NCI-H524 treated with DMSO at 0.1 percent for 48 hours (cell line): ENCODE results near the gene OR52I2.

Source experiments
- DNase-seq: peaks from one replicate; lab custom pipeline; 2025; lab: John Stamatoyannopoulos, UW

Gene OR52I2

DNA sequence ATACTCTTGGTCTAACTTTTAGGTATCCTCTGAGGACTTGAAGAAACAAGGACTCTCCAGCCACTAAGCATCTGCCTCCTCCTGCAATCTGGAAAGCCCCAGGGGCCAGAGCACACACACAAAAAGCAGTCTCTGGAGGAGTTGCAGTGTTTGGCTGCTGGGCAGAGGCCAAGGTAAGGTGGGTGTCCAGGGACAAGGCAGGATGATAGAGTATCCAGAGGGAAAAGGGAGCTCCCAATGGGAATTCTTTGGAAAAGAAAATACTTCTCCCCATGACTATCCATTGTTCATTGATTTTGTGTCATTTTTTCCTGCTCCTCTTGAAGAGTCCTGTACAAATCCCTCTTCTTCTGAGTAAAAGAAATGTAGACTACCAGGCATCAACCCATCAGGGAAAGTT is at the start of gene OR52I2:
Gene OR52I2, plus strand, starts transcription at position 301 of the 400 bp plus-strand sequence.
- no peak for DNase-seq

DNA sequence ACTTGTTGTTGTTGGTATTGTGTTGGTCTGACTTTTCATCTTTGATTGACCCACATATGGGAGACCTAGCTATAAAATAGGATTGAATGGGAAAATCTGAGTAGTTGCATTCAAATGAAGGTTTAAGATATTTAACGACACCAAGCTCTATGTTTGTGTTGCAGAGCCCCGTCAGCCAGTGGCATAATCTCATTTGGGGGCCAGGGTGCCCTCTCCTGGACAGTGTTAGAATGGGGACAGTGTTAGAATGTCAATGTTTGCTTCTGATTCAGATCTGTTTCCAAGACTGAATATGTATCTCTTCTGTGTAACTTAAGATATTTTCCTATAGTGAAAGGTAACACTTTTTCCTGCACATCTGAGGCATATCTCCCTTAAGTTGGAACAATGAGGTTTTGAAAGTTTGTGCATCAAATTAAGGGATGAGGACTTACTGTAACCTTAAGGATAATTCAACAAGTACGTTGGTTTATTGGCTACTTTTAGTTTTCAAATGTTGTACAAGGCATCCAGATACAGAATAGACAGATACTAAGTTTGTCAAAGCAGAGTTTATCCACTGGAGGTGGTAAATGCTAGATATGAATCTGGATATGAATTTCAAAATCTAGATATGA is 41.8 kb upstream of the OR52I2 start:
- no peak for DNase-seq

DNA sequence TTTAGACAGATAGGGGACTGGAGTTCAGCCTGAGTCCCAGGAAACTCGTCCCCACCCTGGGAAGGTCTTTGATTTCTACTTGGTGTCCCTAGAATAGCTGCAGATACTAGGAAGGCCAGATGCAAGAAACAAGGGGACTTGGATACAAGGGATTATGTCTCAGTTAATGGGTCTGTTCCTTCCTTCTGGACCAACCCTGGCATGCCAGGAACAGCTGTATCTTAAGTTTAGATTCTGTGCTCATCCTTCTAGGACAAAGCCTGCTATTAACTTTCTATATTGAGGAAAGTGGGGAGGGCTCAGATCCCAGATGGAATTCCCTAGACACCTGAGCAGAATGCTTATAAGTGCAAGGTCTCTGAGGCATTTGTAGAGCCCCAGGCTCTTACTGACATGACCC is 40.5 kb upstream of the OR52I2 start:
- DNase-seq: no peak

DNA sequence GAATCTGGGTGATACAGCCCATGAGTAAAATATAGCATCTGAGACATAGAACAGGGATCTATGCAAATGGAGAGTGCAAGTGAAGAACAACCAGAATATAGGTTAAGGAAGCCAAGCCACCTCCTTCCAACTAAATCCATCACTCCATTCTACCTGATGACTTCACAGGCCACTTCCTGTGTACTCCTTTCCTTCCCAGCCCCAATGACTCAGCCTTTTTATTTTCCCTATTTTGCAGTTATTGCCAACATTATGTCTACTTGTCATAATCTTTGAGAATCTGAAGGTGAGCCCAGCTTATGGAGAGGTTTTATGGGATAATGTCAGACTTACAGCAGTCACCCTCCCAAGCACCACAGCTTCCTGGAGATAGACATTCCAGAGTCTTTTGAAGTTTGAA is 38.0 kb upstream of the OR52I2 start:
- no peak for DNase-seq

DNA sequence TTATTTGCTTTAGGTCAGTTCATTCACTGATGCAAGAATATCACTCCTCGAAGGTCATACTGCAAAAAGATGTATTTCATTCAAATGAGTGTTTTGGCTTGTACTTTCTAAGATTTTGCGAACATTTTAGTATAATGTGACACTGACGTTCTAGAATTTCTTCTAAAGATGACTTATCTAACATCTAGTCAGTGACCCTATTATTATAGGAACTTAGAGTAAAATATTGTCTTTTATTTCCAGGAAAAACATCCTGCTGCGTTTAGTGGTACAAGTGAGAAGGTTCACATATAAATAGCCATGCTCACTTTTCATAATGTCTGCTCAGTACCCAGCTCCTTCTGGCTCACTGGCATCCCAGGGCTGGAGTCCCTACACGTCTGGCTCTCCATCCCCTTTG is 36.7 kb upstream of the OR52I2 start, which contains the start of gene OR52M1:
Gene OR52M1, plus strand, starts transcription at position 301 of the 400 bp plus-strand sequence. Its CDS starts 0 bp downstream, at position 301.
- no peak for DNase-seq

DNA sequence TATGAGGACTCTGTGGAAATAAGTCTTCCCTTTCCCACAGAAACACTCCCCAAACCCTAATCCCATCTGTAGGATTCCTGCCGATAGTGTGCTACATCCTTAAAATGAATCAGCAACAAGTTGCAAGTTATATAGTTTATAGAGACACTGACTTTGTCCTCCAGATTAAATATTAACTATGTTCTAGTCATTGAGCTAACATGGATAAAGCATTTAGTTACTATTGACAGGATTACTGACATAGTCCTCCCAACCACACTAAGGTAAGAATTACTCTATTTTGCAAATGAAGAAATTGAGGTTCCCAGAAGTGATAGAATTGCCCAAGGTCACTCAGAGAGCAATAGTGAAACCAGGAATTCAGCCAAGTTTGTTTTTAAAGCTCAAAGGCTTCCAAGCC is 34.7 kb upstream of the OR52I2 start:
- DNase-seq: no peak

DNA sequence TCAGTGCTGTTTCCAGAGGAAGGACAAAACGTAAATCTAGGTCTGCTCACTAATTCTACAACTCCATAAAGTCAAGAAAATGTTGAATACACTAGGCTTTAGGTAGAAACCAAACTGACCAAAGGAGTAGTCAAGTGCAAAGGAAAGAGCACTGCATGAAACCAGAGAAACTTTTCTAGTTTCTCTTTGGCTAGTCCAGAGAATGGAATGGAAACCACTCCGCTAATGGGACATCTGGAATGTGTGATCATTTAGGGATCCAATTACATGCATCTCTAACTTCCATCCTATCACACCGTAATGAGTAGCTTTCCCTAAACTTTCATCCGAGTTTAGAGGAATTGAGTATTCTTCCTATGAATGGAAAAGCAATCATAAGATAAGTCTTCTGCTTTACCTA is 34.1 kb upstream of the OR52I2 start:
- no peak for DNase-seq

DNA sequence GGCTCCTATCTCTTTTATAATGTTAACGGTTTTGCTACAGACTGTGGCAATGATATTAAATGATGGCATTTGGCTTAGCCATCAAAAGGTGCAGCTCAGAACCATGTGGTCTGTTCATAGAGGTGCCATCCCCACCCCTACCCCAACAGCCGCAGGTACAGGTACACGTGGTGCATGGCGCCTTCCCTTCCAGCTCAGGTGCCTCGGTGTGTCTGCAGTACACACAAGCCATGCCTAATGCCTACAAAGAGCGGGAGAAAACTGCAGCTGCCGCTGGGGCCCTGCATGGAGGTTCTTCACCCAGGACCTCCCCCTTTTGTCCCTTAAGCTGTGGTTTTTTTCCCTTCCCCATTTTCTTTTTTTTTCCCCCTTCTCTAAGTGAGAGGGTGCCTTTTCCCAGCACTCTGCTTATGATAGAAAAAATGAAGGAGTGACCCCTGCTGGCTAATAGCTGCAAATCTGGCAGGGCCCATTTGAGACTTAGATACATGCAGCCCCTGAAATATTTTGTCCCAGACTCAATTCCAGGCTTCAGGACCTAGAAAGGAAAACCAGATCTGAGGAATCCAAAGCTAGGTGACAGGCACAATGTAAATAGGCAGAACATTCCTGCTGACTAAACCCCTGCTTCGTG is 30.1 kb upstream of the OR52I2 start:
- no peak for DNase-seq

DNA sequence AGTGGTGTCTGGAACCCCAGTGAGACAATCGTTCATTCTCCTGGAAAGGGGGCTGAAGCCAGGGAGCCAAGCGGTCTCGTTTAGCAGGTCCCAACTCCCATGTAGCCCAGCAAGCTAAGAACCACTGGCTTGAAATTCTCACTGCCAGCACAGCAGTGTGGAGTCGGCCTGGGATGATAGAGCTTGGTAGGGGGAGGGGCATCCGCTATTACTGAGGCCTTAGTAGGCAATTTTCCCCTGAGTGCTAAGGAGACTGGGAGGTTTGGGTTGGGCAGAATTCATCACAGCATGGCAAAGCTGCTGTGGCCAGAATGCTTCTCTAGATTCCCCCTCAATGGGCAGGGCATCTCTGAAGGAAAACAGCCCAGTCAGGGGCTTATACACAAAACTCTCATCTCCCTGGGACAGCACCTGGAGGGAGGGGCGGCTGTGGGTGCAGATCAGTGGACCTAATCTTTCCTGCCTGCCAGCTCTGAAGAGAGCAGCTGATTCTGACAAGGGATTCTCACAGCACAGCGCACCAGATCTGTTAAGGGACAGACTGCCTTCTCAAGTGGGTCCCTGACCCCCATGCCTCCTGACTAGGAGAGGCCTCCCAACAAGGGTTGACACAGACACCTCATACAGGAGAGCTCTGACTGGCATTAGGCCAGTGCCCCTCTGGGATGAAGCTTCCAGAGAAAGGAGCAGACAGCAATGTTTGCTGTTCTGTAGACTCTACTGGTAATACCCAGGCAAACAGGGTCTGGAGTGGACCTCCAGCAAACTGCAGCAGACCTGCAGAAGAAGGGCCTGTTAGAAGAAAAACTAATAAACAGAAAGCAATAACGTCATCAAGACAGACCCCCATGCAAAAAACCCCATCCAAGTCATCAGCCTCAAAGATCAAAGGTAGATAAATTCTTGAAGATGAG is 21.8 kb upstream of the OR52I2 start:
- DNase-seq: no peak

DNA sequence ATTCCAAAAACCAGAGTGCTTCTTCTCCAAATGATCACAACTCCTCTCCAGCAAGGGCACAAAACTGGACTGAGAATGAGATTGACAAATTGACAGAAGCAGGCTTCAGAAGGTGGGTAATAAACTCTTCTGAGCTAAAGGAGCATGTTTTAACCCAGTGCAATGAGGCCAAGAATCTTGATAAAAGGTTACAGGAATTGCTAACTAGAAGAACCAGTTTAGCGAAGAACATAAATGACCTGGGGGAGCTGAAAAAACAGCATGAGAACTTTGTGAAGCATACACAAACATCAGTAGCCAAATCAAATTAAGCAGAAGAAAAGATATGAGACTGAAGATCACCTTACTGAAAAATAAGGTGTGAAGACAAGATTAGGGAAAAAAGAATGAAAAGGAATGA is 21.1 kb upstream of the OR52I2 start:
- no peak for DNase-seq

DNA sequence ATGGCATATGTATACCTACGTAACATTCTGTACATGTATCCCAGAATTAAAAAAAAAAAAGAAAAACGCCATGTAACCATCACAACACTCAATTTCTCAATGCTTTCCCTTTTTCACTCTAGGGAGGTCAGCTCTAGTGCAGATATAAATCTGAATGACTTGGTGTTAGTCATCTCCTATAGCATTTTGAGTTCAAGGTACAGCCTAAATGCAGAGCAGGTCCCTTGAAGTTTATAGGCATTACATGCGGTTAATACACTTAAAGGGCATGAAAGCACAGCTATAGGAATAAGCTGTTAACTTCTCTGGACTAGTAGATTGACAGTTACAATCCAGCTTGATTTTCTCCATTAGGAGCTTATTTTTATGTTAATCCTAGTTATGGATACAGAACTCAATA is 16.2 kb upstream of the OR52I2 start:
- no peak for DNase-seq

DNA sequence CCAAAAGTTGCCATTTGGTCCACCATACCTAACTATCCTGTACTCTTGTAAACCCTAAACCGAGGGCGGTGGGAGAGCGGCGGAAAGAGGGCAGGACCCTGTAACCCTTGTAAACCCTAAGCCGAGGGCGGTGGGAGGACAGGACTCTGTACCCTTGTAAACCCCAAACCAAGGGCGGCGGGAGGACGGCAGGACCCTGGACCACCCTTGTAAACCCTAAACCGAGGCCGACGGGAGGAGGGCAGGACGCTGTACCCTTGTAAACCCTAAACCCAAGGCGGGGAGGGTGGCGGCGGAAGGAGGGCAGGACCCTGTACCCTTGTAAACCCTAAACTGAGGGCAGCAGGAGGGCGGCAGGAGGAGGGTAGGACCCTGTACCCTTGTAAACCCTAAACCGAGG is 12.5 kb upstream of the OR52I2 start:
- no peak for DNase-seq

DNA sequence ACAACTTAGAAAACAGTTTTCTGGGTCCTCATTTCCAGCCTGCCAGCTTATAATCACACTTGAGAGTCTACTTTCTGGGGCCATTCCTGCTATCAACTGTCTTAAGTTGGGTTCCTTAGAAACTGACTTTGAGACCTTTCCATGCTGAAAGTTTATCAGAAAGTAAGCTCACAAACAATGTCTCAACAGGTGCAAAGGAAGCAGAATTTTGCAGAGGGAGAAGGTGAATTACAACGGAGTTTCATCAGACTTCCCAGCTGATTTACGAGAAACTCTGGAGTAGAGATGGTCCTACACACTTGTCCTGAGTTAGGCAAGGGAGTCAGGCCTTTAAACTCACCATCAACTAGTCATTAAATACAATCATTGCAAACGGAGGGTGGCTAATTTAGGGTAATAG is 4.7 kb upstream of the OR52I2 start:
- DNase-seq: no peak

DNA sequence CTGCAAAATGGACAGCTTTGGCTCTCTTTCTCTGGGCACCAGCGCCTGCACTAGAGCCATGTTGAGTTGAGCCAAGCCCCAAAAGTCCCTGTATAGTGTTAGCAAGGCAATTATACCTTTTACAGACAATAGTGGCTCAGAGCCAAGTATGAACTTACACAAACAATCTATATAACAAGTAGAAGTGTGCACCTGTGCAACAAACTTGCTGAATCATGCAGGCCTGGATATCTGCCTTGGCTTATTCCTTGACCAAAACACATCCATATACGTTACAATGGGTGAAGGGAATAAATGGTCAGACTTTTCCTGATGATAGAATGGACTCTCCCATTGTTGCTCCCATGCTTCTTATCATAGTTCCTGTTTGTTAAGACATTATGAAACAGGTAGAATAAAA is 3.8 kb upstream of the OR52I2 start:
- DNase-seq: no peak

DNA sequence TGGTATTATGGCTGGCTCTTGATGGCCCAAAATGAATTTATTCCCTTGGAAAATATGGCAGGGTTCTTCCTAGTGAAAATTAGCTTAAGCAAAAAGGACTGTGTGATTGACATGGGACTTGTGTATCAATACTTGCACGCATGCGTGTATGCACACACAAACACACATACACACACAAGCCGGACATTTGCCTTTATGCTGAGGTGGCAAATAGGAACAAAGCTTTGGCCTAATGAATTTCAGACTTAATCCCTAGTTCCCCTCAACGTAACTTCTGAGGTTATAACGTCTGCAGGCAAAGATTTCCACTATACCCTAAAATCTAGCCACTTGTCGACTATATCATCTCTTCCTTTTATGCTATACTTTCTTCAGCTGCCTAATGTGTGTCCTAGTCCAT is 2.9 kb upstream of the OR52I2 start:
- DNase-seq: no peak

DNA sequence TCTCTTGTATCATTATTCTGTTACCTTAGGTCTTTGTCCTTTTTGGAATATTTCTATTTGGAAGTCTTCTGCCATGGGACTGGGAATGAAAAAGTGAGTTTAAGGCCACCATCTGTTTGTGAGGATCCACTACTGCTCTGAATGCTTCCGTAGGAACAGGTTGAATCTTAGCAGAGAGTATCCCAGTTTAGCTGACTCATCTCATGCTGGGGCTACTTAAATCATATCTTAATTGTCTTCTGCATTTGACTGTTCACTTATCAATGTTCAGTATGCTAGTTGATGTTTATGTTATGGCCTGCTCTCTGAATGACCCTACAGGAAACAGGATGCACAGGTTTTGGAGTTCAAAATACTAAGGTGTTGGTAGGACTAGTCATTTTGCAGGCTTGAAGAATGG is 1.4 kb upstream of the OR52I2 start:
- no peak for DNase-seq

DNA sequence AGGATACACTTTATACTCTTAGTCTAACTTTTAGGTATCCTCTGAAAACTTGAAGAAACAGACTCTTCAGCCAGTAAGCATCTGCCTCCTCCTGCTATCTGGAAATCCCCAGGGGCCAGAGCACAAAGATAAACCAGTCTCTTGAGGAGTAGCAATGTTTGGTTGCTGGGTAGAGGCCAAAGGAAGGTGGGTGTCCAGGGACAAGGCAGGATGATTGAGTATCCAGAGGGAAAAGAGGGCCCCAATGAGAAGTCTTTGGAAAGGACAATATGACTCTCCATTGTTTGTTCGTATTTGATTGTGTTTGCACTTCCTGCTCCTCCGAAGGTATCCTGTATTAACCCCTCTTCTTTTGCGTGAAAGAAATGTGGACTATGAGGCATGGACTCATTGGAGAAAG is 7.5 kb downstream of the OR52I2 start:
- no peak for DNase-seq

DNA sequence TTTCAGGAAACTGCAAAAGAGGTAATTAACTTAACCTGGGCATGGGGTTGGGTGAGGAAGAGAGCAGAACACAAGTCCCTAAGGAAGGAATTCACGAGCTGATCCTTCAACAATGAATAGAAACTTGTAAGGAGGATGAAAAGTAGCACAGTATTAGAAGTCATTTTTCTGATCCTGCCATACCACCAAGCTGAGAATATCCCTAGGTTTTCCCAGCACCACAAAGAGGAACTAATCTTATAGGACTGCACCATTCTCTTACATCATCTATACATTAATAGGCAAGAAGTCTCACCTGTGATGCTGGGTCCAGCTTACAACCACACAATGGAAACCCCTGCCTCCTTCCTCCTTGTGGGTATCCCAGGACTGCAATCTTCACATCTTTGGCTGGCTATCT is 12.2 kb downstream of the OR52I2 start, which contains the start of gene OR52I1:
Gene OR52I1, plus strand, starts transcription at position 301 of the 400 bp plus-strand sequence. Its CDS starts 0 bp downstream, at position 301.
- no peak for DNase-seq

DNA sequence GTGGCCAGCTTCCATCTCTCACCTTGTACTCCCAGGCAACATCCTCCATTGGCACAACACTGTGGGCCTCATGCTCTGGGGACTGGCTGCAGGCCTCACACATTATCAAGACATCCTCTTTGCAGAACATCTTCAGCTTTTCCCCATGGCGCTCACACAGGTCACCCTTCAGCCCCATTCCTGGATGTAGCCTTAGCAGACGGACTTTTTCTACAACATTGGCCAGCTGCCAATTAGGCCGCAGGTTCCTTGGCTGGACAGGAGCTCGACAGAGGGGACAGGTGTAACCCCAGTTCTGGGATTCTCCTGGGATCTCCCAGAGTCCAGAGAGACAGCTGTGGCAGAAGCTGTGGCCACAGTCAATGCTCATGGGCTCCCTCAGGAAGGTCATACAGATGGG is 23.5 kb downstream of the OR52I2 start:
- DNase-seq: no peak

DNA sequence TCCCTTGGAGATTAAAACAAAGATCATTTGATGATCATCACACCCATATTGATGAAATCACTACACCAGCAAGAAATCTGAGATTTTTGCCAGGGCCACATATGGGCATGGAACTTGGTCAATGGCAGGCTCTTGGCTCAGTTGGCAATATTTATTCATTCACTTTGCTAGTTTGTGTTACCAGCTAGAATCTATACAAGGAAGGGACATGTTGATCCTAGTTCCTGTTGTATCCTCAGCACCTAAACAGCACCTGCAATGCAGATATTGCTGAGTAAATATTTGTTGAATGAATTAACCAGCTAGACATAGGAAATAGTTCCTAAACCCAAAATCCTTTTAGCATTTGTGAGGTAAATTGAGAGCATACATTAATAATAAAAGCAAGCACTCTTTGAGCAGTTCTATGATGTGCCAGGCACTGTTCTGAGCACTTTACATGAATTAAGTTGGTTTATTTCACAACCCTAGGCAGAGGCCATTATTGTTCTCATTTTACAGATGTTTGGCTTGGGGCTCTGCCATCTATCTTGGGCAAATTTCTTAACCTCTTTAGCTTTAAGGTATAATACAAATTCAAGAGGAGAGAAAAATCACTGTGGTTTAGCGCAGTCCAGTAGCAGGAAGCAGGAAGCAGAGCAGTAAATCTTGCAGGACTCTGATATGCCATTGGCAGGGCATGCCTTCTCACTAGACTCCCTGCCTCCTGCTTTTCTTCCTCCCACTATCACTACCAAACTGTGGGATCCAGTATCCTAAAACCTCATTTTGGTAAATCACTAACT is 24.9 kb downstream of the OR52I2 start:
- no peak for DNase-seq

DNA sequence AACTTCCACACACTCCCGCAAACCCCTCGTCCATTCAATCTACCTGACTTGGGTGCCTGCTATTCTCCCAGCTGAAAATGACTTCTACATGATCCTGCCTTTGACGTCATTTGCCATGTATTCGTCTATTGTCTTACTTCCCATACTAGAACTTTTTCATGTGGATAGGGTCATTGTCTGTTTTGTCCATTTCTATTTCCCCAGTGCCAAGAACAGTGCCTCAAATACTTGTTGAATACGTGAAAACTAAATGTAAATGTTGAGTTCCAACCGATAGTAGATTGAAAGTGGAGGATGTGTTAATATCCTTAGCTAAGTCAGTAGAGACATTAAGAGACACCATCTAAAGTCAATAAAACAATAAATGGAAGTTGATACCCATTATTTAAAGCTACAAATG is 25.6 kb downstream of the OR52I2 start:
- no peak for DNase-seq
